IMR-90 (cell line): Measurements from ENCODE around the gene GSG1. TPM values are rescaled to one million over a fixed set of nuclear protein-coding genes. Genes with fewer than 3 reads are reported as not detected.

Experiments
- ATAC-seq: fragments of 200-7000 bp; cut with Tn5 transposase; 2 replicates; pipeline ENCODE4 v1.9.1; 2020; ENCODE audit warnings: low read depth, mild to moderate bottlenecking, moderate library complexity
- BruUV-seq: library from RNA; stranded (reverse); fragments of 400-500 nt; replicated peaks from 2 replicates; lab custom pipeline; 2021; lab: Mats Ljungman, UMichigan
- CTCF ChIA-PET: fragments of 300-600 bp; formaldehyde crosslinking; extraction: SDS; loops from one replicate; lab custom pipeline; 2021; ENCODE audit warnings: antibody characterized with exemption; lab: Yijun Ruan, JAX
- POLR2A ChIA-PET: fragments of 300-600 bp; sonication (Branson Sonifier 250); formaldehyde crosslinking; loops from one replicate; lab custom pipeline; 2022; ENCODE audit warnings: antibody characterized with exemption; ENCODE audit not compliant: unreplicated experiment; lab: Charles Lee
- DNase-seq: peaks from one replicate; pipeline ENCODE4 v3.0.0; 2013
- H2AFZ ChIP-seq: replicated peaks from 2 replicates; pipeline ENCODE3; 2013; ENCODE audit warnings: low read length, mild to moderate bottlenecking; ENCODE audit not compliant: poor library complexity
- H2AK5ac ChIP-seq: 2 replicates; pipeline ENCODE4 v1.6.1; 2013; ENCODE audit warnings: low read depth, low read length, inconsistent platforms
- H2AK9ac ChIP-seq: replicated peaks from 2 replicates; pipeline ENCODE3; 2013; ENCODE audit warnings: mild to moderate bottlenecking, low read depth, low read length, moderate library complexity; ENCODE audit not compliant: poor library complexity
- H2BK120ac ChIP-seq: 2 replicates; pipeline ENCODE4 v1.6.1; 2013; ENCODE audit warnings: low read depth, low read length, inconsistent platforms
- H2BK15ac ChIP-seq: 3 replicates; pipeline ENCODE4 v1.6.1; 2013; ENCODE audit warnings: low read depth, low read length, inconsistent platforms
- H2BK20ac ChIP-seq: 2 replicates; pipeline ENCODE4 v1.6.1; 2013; ENCODE audit warnings: low read depth, mild to moderate bottlenecking, inconsistent platforms, low read length, moderate library complexity
- H2BK5ac ChIP-seq: 2 replicates; pipeline ENCODE4 v1.6.1; 2013; ENCODE audit warnings: mild to moderate bottlenecking, low read depth, low read length, inconsistent platforms; ENCODE audit not compliant: poor library complexity, severe bottlenecking
- H3K14ac ChIP-seq: replicated peaks from 2 replicates; pipeline ENCODE4 v1.6.1; 2013; ENCODE audit warnings: low read depth, low read length, inconsistent platforms
- H3K18ac ChIP-seq: 2 replicates; pipeline ENCODE4 v1.6.1; 2013; ENCODE audit warnings: low read depth, low read length, control low read depth
- H3K23ac ChIP-seq: 2 replicates; pipeline ENCODE4 v1.6.1; 2013; ENCODE audit warnings: low read depth, low read length, inconsistent platforms
- H3K27ac ChIP-seq: 2 replicates; pipeline ENCODE4 v1.5.1; 2013; ENCODE audit warnings: mild to moderate bottlenecking, control low read depth, low read length; ENCODE audit not compliant: insufficient read depth
- H3K27me3 ChIP-seq: 2 replicates; pipeline ENCODE4 v1.6.1; 2013; ENCODE audit warnings: low read length; ENCODE audit not compliant: control insufficient read depth, insufficient read depth
- H3K36me3 ChIP-seq: 2 replicates; pipeline ENCODE4 v1.6.1; 2013; ENCODE audit warnings: low read length, mixed read lengths; ENCODE audit not compliant: control insufficient read depth, insufficient read depth
- H3K4ac ChIP-seq: 2 replicates; pipeline ENCODE4 v1.6.1; 2013; ENCODE audit warnings: low read depth, low read length, inconsistent platforms
- H3K4me1 ChIP-seq: 2 replicates; pipeline ENCODE4 v1.6.1; 2013; ENCODE audit warnings: low read length, mixed read lengths; ENCODE audit not compliant: control insufficient read depth, insufficient read depth
- H3K4me2 ChIP-seq: 2 replicates; pipeline ENCODE4 v1.6.1; 2013; ENCODE audit warnings: low read depth, mild to moderate bottlenecking, control low read depth, low read length, moderate library complexity
- H3K4me3 ChIP-seq: 2 replicates; pipeline ENCODE4 v1.5.1; 2013; ENCODE audit warnings: low read depth, mild to moderate bottlenecking, control low read depth, low read length, moderate library complexity; ENCODE audit not compliant: insufficient read depth
- H3K56ac ChIP-seq: 2 replicates; pipeline ENCODE4 v1.6.1; 2013; ENCODE audit warnings: low read length, inconsistent platforms; ENCODE audit not compliant: insufficient read depth; ENCODE audit errors: extremely low read depth
- H3K79me1 ChIP-seq, 2 experiments: 2 replicates each; pipeline ENCODE4 v1.6.1; 2013; ENCODE audit warnings: low read length in 2 of 2, inconsistent platforms in 1 of 2, low read depth in 1 of 2
- H3K9ac ChIP-seq: 2 replicates; pipeline ENCODE4 v1.6.1; 2013; ENCODE audit warnings: low read depth, low read length, control low read depth
- H3K9me1 ChIP-seq: 2 replicates; pipeline ENCODE4 v1.6.1; 2013; ENCODE audit warnings: low read length, inconsistent platforms; ENCODE audit not compliant: insufficient read depth
- H3K9me3 ChIP-seq: 2 replicates; pipeline ENCODE4 v1.6.1; 2013; ENCODE audit warnings: low read length; ENCODE audit not compliant: control insufficient read depth, insufficient read depth
- H4K20me1 ChIP-seq: 2 replicates; pipeline ENCODE4 v1.6.1; 2013; ENCODE audit warnings: low read length, inconsistent platforms; ENCODE audit not compliant: insufficient read depth
- H4K5ac ChIP-seq: 2 replicates; pipeline ENCODE4 v1.6.1; 2013; ENCODE audit warnings: mild to moderate bottlenecking, low read depth, low read length, control low read depth
- H4K8ac ChIP-seq, 2 experiments: 2 replicates each; pipeline ENCODE4 v1.6.1; 2013; ENCODE audit warnings: low read depth in 2 of 2, low read length in 2 of 2, control low read depth in 1 of 2, inconsistent platforms in 1 of 2
- H4K91ac ChIP-seq: 2 replicates; pipeline ENCODE4 v1.6.1; 2013; ENCODE audit warnings: low read depth, low read length, inconsistent platforms; ENCODE audit not compliant: insufficient read depth
- BHLHE40 ChIP-seq: fragments of 150-350 bp; IDR thresholded peaks from 2 replicates; pipeline ENCODE4 v1.6.1; 2016; ENCODE audit warnings: mild to moderate bottlenecking, low read depth, low read length
- CEBPB ChIP-seq: IDR thresholded peaks from 2 replicates; pipeline ENCODE4 v1.6.1; 2012; ENCODE audit warnings: low read depth, low read length, improper control_type of control experiment
- CHD1 ChIP-seq: IDR thresholded peaks from 2 replicates; pipeline ENCODE4 v1.6.1; 2012; ENCODE audit warnings: low read depth, low read length, improper control_type of control experiment
- CTCF ChIP-seq: conservative IDR thresholded peaks from 2 replicates; pipeline ENCODE4 v1.5.1; 2012; ENCODE audit warnings: mild to moderate bottlenecking, low read depth, low read length, improper control_type of control experiment
- FOS ChIP-seq: fragments of 150-350 bp; IDR thresholded peaks from 2 replicates; pipeline ENCODE4 v1.6.1; 2016; ENCODE audit warnings: low read depth, low read length
- MAFK ChIP-seq: IDR thresholded peaks from 2 replicates; pipeline ENCODE4 v1.6.1; 2012; ENCODE audit warnings: low read depth, low read length, improper control_type of control experiment
- MAZ ChIP-seq: IDR thresholded peaks from 2 replicates; pipeline ENCODE4 v1.6.1; 2012; ENCODE audit warnings: low read depth, mild to moderate bottlenecking, low read length, improper control_type of control experiment, moderate library complexity, borderline replicate concordance
- MXI1 ChIP-seq: IDR thresholded peaks from 2 replicates; pipeline ENCODE4 v1.6.1; 2012; ENCODE audit warnings: low read depth, mild to moderate bottlenecking, low read length, moderate library complexity, borderline replicate concordance
- NFE2L2 ChIP-seq: fragments of 150-350 bp; IDR thresholded peaks from 2 replicates; pipeline ENCODE4 v1.6.1; 2016; ENCODE audit warnings: low read depth, mild to moderate bottlenecking, low read length
- POLR2A ChIP-seq: IDR thresholded peaks from 2 replicates; pipeline ENCODE4 v1.6.1; 2012; ENCODE audit warnings: mild to moderate bottlenecking, low read depth, low read length
- RAD21 ChIP-seq: IDR thresholded peaks from 2 replicates; pipeline ENCODE4 v1.6.1; 2012; ENCODE audit warnings: low read length, improper control_type of control experiment
- RCOR1 ChIP-seq: IDR thresholded peaks from 2 replicates; pipeline ENCODE4 v1.6.1; 2012; ENCODE audit warnings: mild to moderate bottlenecking, low read length, improper control_type of control experiment; ENCODE audit not compliant: insufficient replicate concordance
- RFX5 ChIP-seq: IDR thresholded peaks from 2 replicates; pipeline ENCODE4 v1.8.0; 2012; ENCODE audit warnings: low read depth, mild to moderate bottlenecking, low read length, moderate library complexity
- SMC3 ChIP-seq: fragments of 150-350 bp; IDR thresholded peaks from 2 replicates; pipeline ENCODE4 v1.6.1; 2016; ENCODE audit warnings: low read depth, mild to moderate bottlenecking, antibody characterized with exemption, low read length, moderate library complexity
- WGBS, 2 experiments: methylation state at CpG; one replicate each; pipeline versions ENCODE4 v1.1.5 to v1.1.7; 2013; ENCODE audit warnings: missing lambda C conversion rate in 2 of 2; ENCODE audit not compliant: insufficient read length in 1 of 2; ENCODE audit errors: extremely low coverage in 2 of 2; 5-methylcytosine and 5-hydroxymethylcytosine counted together
- dilution Hi-C: fragments of 300-500 bp; cut with HindIII; formaldehyde crosslinking; loops from one replicate; pipeline ENCODE4 v1.14.3; 2018; ENCODE audit warnings: low sequenced_read_pairs; ENCODE audit not compliant: unreplicated experiment
- in situ Hi-C: fragments of 300-500 bp; cut with MboI; formaldehyde crosslinking; loops from 3 replicates; pipeline ENCODE4 v1.14.3; 2019; ENCODE audit warnings: low sequenced_read_pairs, inconsistent platforms, mixed read lengths
- intact Hi-C: fragments of 100-400 bp; cut with micrococcal nuclease; formaldehyde crosslinking; loops from 2 replicates; pipeline ENCODE4 v1.10.0; 2022
- polyA plus RNA-seq, 3 experiments: library from polyadenylated mRNA; depleted of rRNA; stranded (reverse); fragments of >200 nt; gene quantifications; 2 replicates each; pipeline ENCODE4 v1.2.3, GENCODE V29; 2012; ENCODE audit warnings: low replicate concordance in 1 of 3
- total RNA-seq: library from RNA; depleted of rRNA; stranded (reverse); fragments of >200 nt; gene quantifications from 2 replicates; pipeline ENCODE4 v1.2.3, GENCODE V29; 2012
- TF ChIP-seq, protein P1 (sequence below): fragments of 150-350 bp; IDR thresholded peaks from 2 replicates; pipeline ENCODE4 v1.6.1; 2017; ENCODE audit warnings: mild to moderate bottlenecking, antibody characterized with exemption, low read length, low read depth
- TF ChIP-seq, protein P2 (sequence below): fragments of 150-350 bp; IDR thresholded peaks from 2 replicates; pipeline ENCODE4 v1.6.1; 2016; ENCODE audit warnings: low read depth, mild to moderate bottlenecking, low read length, moderate library complexity, borderline replicate concordance

GSG1 gene
- total and polyA plus RNA-seq, 2 of the 4 experiments (the other 2 are of a cell fraction): 1.8 to 2.9 TPM

- Histone ChIP-seq H3K9me3 (no peaks in the 10 kb centered on the region), H2BK5ac (no peak overlapping the region), H3K79me1 (no peaks in the 10 kb centered on the region), H4K8ac (no peak overlapping the region), H3K23ac (no peak overlapping the region), H2BK120ac (no peak overlapping the region), H3K36me3 (peaks cover 10% of the 10 kb centered on the region), H4K91ac (no peak overlapping the region), H2BK15ac (no peak overlapping the region), H2BK20ac (no peak overlapping the region), H2AK5ac (no peak overlapping the region), H4K5ac (no peak overlapping the region), H3K4me1 (no peaks in the 10 kb centered on the region), H3K4me2 (no peak overlapping the region), H4K20me1 (no peaks in the 10 kb centered on the region), H3K14ac (no peak overlapping the region), H3K18ac (no peak overlapping the region), H3K27ac (no peak overlapping the region), H3K27me3 (no peaks in the 10 kb centered on the region), H2AFZ (no peak overlapping the region), H3K56ac (no peak overlapping the region), H3K4ac (no peak overlapping the region), H3K9ac (no peak overlapping the region), H2AK9ac (no peak overlapping the region), H3K9me1 (peaks cover 7% of the 10 kb centered on the region; the same call in 1 of the 2 replicates), H3K4me3 (no peak overlapping the region)
- ChIA-PET POLR2A (no interaction called here), CTCF (interaction anchor here (0.8 kb wide), 1 partner anchor 10 kb away, joined by 3 read pairs; no protein-coding TSS in a partner anchor)
- DNase-seq: no peak
- in situ Hi-C loops: no loop called here
- dilution Hi-C loops: no loop called here
- ATAC-seq: no peak
- intact Hi-C loops: no loop called here
- TF ChIP-seq SMC3 (no peak), MAZ (no peak), RFX5 (no peak), BHLHE40 (no peak), CTCF (no peak), POLR2A (no peak), CEBPB (no peak), MXI1 (no peak), MAFK (no peak), RCOR1 (no peak), FOS (no peak), RAD21 (no peak), NFE2L2 (no peak), CHD1 (no peak)
- TF ChIP-seq, protein P1, sequence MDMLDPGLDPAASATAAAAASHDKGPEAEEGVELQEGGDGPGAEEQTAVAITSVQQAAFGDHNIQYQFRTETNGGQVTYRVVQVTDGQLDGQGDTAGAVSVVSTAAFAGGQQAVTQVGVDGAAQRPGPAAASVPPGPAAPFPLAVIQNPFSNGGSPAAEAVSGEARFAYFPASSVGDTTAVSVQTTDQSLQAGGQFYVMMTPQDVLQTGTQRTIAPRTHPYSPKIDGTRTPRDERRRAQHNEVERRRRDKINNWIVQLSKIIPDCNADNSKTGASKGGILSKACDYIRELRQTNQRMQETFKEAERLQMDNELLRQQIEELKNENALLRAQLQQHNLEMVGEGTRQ: no peak
- TF ChIP-seq, protein P2, sequence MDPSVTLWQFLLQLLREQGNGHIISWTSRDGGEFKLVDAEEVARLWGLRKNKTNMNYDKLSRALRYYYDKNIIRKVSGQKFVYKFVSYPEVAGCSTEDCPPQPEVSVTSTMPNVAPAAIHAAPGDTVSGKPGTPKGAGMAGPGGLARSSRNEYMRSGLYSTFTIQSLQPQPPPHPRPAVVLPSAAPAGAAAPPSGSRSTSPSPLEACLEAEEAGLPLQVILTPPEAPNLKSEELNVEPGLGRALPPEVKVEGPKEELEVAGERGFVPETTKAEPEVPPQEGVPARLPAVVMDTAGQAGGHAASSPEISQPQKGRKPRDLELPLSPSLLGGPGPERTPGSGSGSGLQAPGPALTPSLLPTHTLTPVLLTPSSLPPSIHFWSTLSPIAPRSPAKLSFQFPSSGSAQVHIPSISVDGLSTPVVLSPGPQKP: no peak
- no TSS peak for BruUV-seq
- WGBS, 2 experiments: no CpG with 5 or more reads among the region's 2 CpGs
These were observed 37.5 kb downstream of the GSG1 start for GRCh38 chr12:13066014-13066413.
